Fibroblast of the aortic adventitia (primary cell): ENCODE results near the gene H1-8. TPM values are rescaled to one million over a fixed set of nuclear protein-coding genes. Genes with fewer than 3 reads are reported as not detected.

Experiments used
- DNase-seq: peaks from one replicate; pipeline ENCODE4 v3.0.0-alpha.2; 2010; ENCODE audit warnings: low read depth
- H3K4me3 ChIP-seq: 2 replicates; pipeline ENCODE4 v1.5.1; 2011; ENCODE audit warnings: low read depth, mild to moderate bottlenecking, control low read depth, low read length, moderate library complexity
- CTCF ChIP-seq: IDR thresholded peaks from 2 replicates; pipeline ENCODE4 v1.5.1; 2011; ENCODE audit warnings: mild to moderate bottlenecking, low read length, control low read depth, inconsistent platforms; ENCODE audit not compliant: insufficient read depth
- total RNA-seq: library from RNA; depleted of rRNA; stranded (reverse); fragments of >200 nt; gene quantifications from 2 replicates; pipeline ENCODE4 v1.2.3, GENCODE V29; 2012; ENCODE audit warnings: low replicate concordance

The H1-8 gene
- total RNA-seq, 1 donor, result not detected

- DNase-seq, result no peak
- TF ChIP-seq CTCF, result no peak
- H3K4me3 ChIP-seq, result no peak overlapping the region
Observed at GRCh38 chr3:129518581-129518980, 24.4 kb upstream of the H1-8 start.

DNA sequence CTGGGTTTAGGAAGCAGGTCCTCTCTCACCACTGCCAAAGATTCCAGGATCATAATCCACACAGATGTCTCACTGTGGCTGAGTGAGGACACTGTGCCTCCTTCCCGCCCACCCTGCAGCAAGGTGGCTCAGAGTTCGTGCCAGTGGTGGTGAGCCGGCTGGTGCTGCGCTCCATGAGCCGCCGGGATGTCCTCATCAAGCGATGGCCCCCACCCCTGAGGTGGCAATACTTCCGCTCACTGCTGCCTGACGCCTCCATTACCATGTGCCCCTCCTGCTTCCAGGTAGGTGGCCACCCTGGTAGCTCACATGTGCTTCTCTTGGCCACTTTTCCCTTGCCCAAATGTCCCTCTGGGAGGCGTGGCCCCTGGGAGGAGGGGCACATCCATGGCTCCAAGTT lies 23.5 kb upstream of the H1-8 start:
- no peak overlapping the region for H3K4me3 ChIP-seq
- no peak for TF ChIP-seq CTCF

GRCh38 chr3:129519896-129520715 lies 22.9 kb upstream of the H1-8 start:
- H3K4me3 ChIP-seq, result no peak overlapping the region
- TF ChIP-seq CTCF, result no peak

More for the DNA sequence above, 23.5 kb upstream of the H1-8 start:
- no peak for DNase-seq

GRCh38 chr3:129520960-129521359 lies 22.0 kb upstream of the H1-8 start:
- TF ChIP-seq CTCF, result no peak
- DNase-seq, result no peak
- no peak overlapping the region for H3K4me3 ChIP-seq

More at GRCh38 chr3:129519896-129520715, 22.9 kb upstream of the H1-8 start:
- no peak for DNase-seq

- H3K4me3 ChIP-seq, result no peak overlapping the region
- DNase-seq, result no peak
- no peak for TF ChIP-seq CTCF
Observed at GRCh38 chr3:129521611-129522010, 21.4 kb upstream of the H1-8 start.

DNA sequence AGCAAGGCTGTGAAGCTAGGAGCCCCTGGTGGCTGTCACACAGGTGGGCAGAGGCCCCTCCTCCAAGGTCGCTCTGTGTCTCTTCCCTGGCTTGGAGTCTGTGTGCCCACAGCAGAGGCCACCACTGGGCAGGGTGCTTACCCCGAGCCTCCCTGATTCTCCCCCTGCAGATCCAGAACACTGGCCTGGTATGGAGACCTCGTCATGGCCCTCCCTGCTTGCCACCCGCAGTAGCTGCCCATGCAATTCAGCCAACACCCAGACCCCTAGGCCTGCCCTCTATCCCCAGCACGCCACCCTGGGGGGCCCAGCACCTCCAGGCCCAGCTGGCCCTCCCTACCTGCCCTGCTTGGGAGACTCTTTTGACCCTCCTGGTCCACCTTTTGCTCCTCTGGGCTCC lies 20.0 kb upstream of the H1-8 start:
- no peak for DNase-seq
- no peak for TF ChIP-seq CTCF
- no peak overlapping the region for H3K4me3 ChIP-seq
